CD14-positive monocyte (primary cell): Measurements from ENCODE around the gene CLTA. TPM values are rescaled to one million over a fixed set of nuclear protein-coding genes. Genes with fewer than 3 reads are reported as not detected.
"Not testable (repeated sequence)": the region's sequence is repeated elsewhere in the genome, so short reads cannot be mapped to it uniquely, and the experiment has no call there.

ENCODE experiments used
- DNase-seq, 3 donors: peaks; one replicate each; pipeline ENCODE4 v3.0.0-alpha.2; 2011 to 2022
- H2AFZ ChIP-seq: 2 replicates; pipeline ENCODE4 v1.6.0; 2012; ENCODE audit warnings: mild to moderate bottlenecking, low read depth, low read length, inconsistent platforms; ENCODE audit not compliant: insufficient read depth, poor library complexity, severe bottlenecking
- H3K27ac ChIP-seq, 2 donors: 1 replicate in 1 of 2; 2 replicates in 1 of 2; pipeline ENCODE4 v1.5.1; 2012 to 2013; ENCODE audit warnings: low read length in 2 of 2, control low read depth in 1 of 2, inconsistent platforms in 1 of 2, low read depth in 1 of 2, mild to moderate bottlenecking in 1 of 2
- H3K27me3 ChIP-seq, 2 donors: one replicate each; pipeline versions ENCODE4 v1.6.0 to v1.6.1; 2011 to 2013; ENCODE audit warnings: low read length in 2 of 2; ENCODE audit not compliant: control insufficient read depth in 2 of 2, insufficient read depth in 2 of 2
- H3K36me3 ChIP-seq, 2 donors: replicated peaks in 1 of 2; 1 replicate in 1 of 2; 2 replicates in 1 of 2; pipeline versions ENCODE4 v1.5.1 to v1.6.1; 2012 to 2013; ENCODE audit warnings: low read length in 2 of 2, control low read depth in 1 of 2, inconsistent platforms in 1 of 2, mild to moderate bottlenecking in 1 of 2; ENCODE audit not compliant: insufficient read depth in 2 of 2, control insufficient read depth in 1 of 2
- H3K4me1 ChIP-seq, 2 donors: 1 replicate in 1 of 2; 2 replicates in 1 of 2; pipeline versions ENCODE4 v1.5.1 to v1.6.1; 2012 to 2013; ENCODE audit warnings: low read length in 2 of 2, control low read depth in 1 of 2, inconsistent platforms in 1 of 2, mild to moderate bottlenecking in 1 of 2, moderate library complexity in 1 of 2; ENCODE audit not compliant: insufficient read depth in 2 of 2, control insufficient read depth in 1 of 2
- H3K4me2 ChIP-seq: replicated peaks from 2 replicates; pipeline ENCODE3; 2012; ENCODE audit warnings: low read length, moderate library complexity, mild to moderate bottlenecking; ENCODE audit not compliant: poor library complexity, severe bottlenecking; ENCODE audit errors: extremely low read depth
- H3K4me3 ChIP-seq, 3 experiments: fragments of 200-600 bp in 1 of 3; sonication (generic) in 1 of 3; replicated peaks in 1 of 3; 1 replicate in 2 of 3; 2 replicates in 1 of 3; pipeline ENCODE4 v1.5.1; 2011 to 2013; ENCODE audit warnings: low read length in 3 of 3, mild to moderate bottlenecking in 3 of 3, control low read depth in 2 of 3, low read depth in 2 of 3, inconsistent platforms in 1 of 3, moderate library complexity in 1 of 3
- H3K79me2 ChIP-seq: 2 replicates; pipeline ENCODE4 v1.6.0; 2012; ENCODE audit warnings: mild to moderate bottlenecking, control low read depth, inconsistent platforms, low read length, moderate library complexity; ENCODE audit not compliant: insufficient read depth
- H3K9ac ChIP-seq: 2 replicates; pipeline ENCODE4 v1.6.0; 2017; ENCODE audit warnings: low read length, mild to moderate bottlenecking; ENCODE audit not compliant: insufficient read depth, poor library complexity, severe bottlenecking
- H3K9me3 ChIP-seq, 2 donors: replicated peaks in 1 of 2; 1 replicate in 1 of 2; 2 replicates in 1 of 2; pipeline versions ENCODE4 v1.5.1 to v1.6.1; 2012 to 2013; ENCODE audit warnings: low read length in 2 of 2, control low read depth in 1 of 2; ENCODE audit not compliant: control insufficient read depth in 1 of 2, insufficient read depth in 1 of 2
- H4K20me1 ChIP-seq: 2 replicates; pipeline ENCODE4 v1.6.0; 2012; ENCODE audit warnings: mild to moderate bottlenecking, low read length, control low read depth, moderate library complexity; ENCODE audit not compliant: insufficient read depth
- H3K27ac Mint-ChIP-seq, 7 donors: one replicate each; pipeline ENCODE4 v1.8.0; 2020; ENCODE audit warnings: mild to moderate bottlenecking in 7 of 7, mixed read lengths in 7 of 7, moderate library complexity in 6 of 7, inconsistent platforms in 2 of 7
- H3K27me3 Mint-ChIP-seq, 3 donors: one replicate each; pipeline ENCODE4 v1.8.0; 2021 to 2022; ENCODE audit warnings: low read depth in 3 of 3, mild to moderate bottlenecking in 3 of 3, mixed read lengths in 3 of 3, moderate library complexity in 3 of 3, inconsistent platforms in 1 of 3
- H3K36me3 Mint-ChIP-seq, 2 donors: one replicate each; pipeline ENCODE4 v1.8.0; 2020; ENCODE audit warnings: mixed read lengths in 2 of 2, inconsistent platforms in 1 of 2, mild to moderate bottlenecking in 1 of 2
- H3K4me1 Mint-ChIP-seq: one replicate; pipeline ENCODE4 v1.8.0; 2020; ENCODE audit warnings: mild to moderate bottlenecking, mixed read lengths
- H3K4me3 Mint-ChIP-seq, 2 donors: one replicate each; pipeline ENCODE4 v1.8.0; 2020; ENCODE audit warnings: mild to moderate bottlenecking in 2 of 2, mixed read lengths in 2 of 2, moderate library complexity in 1 of 2
- H3K9me3 Mint-ChIP-seq, 7 donors: one replicate each; pipeline ENCODE4 v1.8.0; 2020 to 2022; ENCODE audit warnings: mixed read lengths in 7 of 7, mild to moderate bottlenecking in 6 of 7, moderate library complexity in 6 of 7, inconsistent platforms in 2 of 7
- WGBS: methylation state at CpG from one replicate; pipeline ENCODE4 v1.1.5; 2013; ENCODE audit warnings: missing lambda C conversion rate; ENCODE audit not compliant: insufficient coverage; 5-methylcytosine and 5-hydroxymethylcytosine counted together
- intact Hi-C, 2 donors: fragments of 100-400 bp; cut with micrococcal nuclease; formaldehyde crosslinking; loops; one replicate each; pipeline versions ENCODE4 v1.15.0 to v1.15.1; 2023
- polyA plus RNA-seq, 3 donors: library from polyadenylated mRNA; depleted of rRNA in 1 of 3; unstranded in 2 of 3; stranded (reverse) in 1 of 3; fragments of 300-500 nt in 2 of 3; fragments of >200 nt in 1 of 3; fragmentation: Illumina TruSeq in 2 of 3; gene quantifications; 1 replicate in 2 of 3; 2 replicates in 1 of 3; pipeline ENCODE4 v1.2.3, GENCODE V29; 2012 to 2021
- TF ChIP-seq, protein P1 (sequence below): fragments of 200-600 bp; IDR thresholded peaks from one replicate; pipeline ENCODE4 v1.8.0; 2022; ENCODE audit warnings: antibody characterized with exemption, mild to moderate bottlenecking

The CLTA gene
- polyA plus RNA-seq, 3 donors, result 85.6 to 262 (median 225) TPM

GRCh38 chr9:36248061-36248460, 57.3 kb downstream of the CLTA start:
- peaks cover 17% of the 10 kb centered on the region for H4K20me1 ChIP-seq
- H2AFZ ChIP-seq, H3K4me2 ChIP-seq, H3K4me3 ChIP-seq, H3K27ac ChIP-seq, H3K9me3 Mint-ChIP-seq, H3K27me3 ChIP-seq, H3K27me3 Mint-ChIP-seq, H3K9ac ChIP-seq, H3K4me3 Mint-ChIP-seq, H3K9me3 ChIP-seq: not testable (repeated sequence)
- WGBS, result 100% methylated on average over 2 of the region's 8 CpGs
- H3K27ac Mint-ChIP-seq, result peak overlapping the region in 6 of 7 donors; percentile 33 to 80 (median 66)
- H3K36me3 Mint-ChIP-seq, result peaks cover 22 to 57% of the 10 kb centered on the region in 2 donors
- peaks cover 26 to 41% of the 10 kb centered on the region in 2 donors for H3K36me3 ChIP-seq
- intact Hi-C loops, result loop anchor here in 1 of 2 donors (2.0 kb wide), 1 partner anchor 81 kb away; no protein-coding TSS in a partner anchor
- H3K79me2 ChIP-seq, result peaks cover 35% of the 10 kb centered on the region
- peak; percentile 15 to 44 (median 37) for DNase-seq
- peaks cover 11 to 22% of the 10 kb centered on the region in 2 donors for H3K4me1 ChIP-seq
- peaks cover 21% of the 10 kb centered on the region for H3K4me1 Mint-ChIP-seq
- TF ChIP-seq, protein P1, sequence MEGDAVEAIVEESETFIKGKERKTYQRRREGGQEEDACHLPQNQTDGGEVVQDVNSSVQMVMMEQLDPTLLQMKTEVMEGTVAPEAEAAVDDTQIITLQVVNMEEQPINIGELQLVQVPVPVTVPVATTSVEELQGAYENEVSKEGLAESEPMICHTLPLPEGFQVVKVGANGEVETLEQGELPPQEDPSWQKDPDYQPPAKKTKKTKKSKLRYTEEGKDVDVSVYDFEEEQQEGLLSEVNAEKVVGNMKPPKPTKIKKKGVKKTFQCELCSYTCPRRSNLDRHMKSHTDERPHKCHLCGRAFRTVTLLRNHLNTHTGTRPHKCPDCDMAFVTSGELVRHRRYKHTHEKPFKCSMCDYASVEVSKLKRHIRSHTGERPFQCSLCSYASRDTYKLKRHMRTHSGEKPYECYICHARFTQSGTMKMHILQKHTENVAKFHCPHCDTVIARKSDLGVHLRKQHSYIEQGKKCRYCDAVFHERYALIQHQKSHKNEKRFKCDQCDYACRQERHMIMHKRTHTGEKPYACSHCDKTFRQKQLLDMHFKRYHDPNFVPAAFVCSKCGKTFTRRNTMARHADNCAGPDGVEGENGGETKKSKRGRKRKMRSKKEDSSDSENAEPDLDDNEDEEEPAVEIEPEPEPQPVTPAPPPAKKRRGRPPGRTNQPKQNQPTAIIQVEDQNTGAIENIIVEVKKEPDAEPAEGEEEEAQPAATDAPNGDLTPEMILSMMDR, result peak; percentile 63

DNA sequence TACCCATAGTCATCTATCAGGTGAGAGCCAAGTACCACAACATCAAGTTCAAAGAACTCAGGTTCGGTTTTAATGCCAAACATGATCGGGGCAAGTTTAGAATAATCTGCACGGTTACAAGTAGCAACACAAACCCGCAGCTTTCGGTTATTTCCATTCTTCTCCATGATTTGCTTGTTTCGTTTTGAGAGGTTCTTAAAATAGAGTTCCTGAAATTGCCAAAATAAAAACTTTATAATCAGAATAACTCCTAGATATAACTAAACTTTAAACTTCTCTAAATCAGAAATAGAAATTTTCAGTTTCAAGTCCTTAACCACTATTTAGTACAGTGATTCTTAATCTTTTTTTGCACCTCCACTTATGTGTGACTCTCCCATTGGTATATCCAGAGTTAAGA, 58.5 kb downstream of the CLTA start:
- H3K4me1 Mint-ChIP-seq, result peaks cover 21% of the 10 kb centered on the region
- H3K27me3 Mint-ChIP-seq, result peaks cover 0 to 1% (median 0%) of the 10 kb centered on the region in 3 donors
- peaks cover 17 to 30% of the 10 kb centered on the region in 2 donors for H3K36me3 ChIP-seq
- peaks cover 15 to 51% of the 10 kb centered on the region in 2 donors for H3K36me3 Mint-ChIP-seq
- H3K9ac ChIP-seq, result no peak overlapping the region
- peak overlapping the region; percentile 23 for H3K4me2 ChIP-seq
- H3K9me3 Mint-ChIP-seq, result no peaks in the 10 kb centered on the region
- H2AFZ ChIP-seq, result no peak overlapping the region
- peaks cover 17% of the 10 kb centered on the region for H4K20me1 ChIP-seq
- peak overlapping the region in 1 of 2 donors; percentile 39 for H3K27ac ChIP-seq
- TF ChIP-seq, protein P1, result no peak
- peak in 1 of 3 donors; percentile 8 for DNase-seq
- peaks cover 11 to 22% of the 10 kb centered on the region in 2 donors for H3K4me1 ChIP-seq
- H3K9me3 ChIP-seq, result no peaks in the 10 kb centered on the region
- no CpG with 5 or more reads among the region's 6 CpGs for WGBS
- H3K4me3 Mint-ChIP-seq, result peak overlapping the region in 1 of 2 donors; percentile 21
- peak overlapping the region in 1 of 3 experiments; percentile 33 for H3K4me3 ChIP-seq
- H3K27ac Mint-ChIP-seq, result peak overlapping the region in 6 of 7 donors; percentile 7 to 58 (median 32)
- peaks cover 31% of the 10 kb centered on the region for H3K79me2 ChIP-seq
- intact Hi-C loops, result loop anchor here in 1 of 2 donors (2.0 kb wide), 1 partner anchor 80 kb away; no protein-coding TSS in a partner anchor
- no peaks in the 10 kb centered on the region for H3K27me3 ChIP-seq
